ENCODE measurements around the gene PACS1. TPM values are rescaled to one million over a fixed set of nuclear protein-coding genes. Genes with fewer than 3 reads are reported as not detected.
"Not testable (repeated sequence)": the region's sequence is repeated elsewhere in the genome, so short reads cannot be mapped to it uniquely, and the experiment has no call there.

Gene PACS1
- polyA plus RNA-seq, 1 of the 3 experiments (the other 2 are of a cell fraction), result 37.3 TPM

- H3K27me3 ChIP-seq (ENCODE audit: insufficient read depth); H3K9me2 ChIP-seq; H4K20me1 ChIP-seq (ENCODE audit: insufficient read depth); DNase-seq; H2AFZ ChIP-seq (ENCODE audit: low read depth); H3K27ac ChIP-seq (ENCODE audit: low read depth in 2 of 2, low read length in 1 of 2); H3K9me3 ChIP-seq; H3K79me2 ChIP-seq (ENCODE audit: insufficient read depth); H3K4me2 ChIP-seq; H3K9ac ChIP-seq; H3K4me3 ChIP-seq (ENCODE audit: low read depth in 2 of 2, low read length in 1 of 2): not testable (repeated sequence)
- WGBS (ENCODE audit: low lambda C conversion rate), result 91% methylated on average over 4 of the region's 4 CpGs
- peaks cover 21% of the 10 kb centered on the region for H3F3A ChIP-seq (replicated peaks; ENCODE audit: insufficient read depth)
- H3K36me3 ChIP-seq (replicated peaks in 1 of 2; ENCODE audit: control insufficient read depth in 1 of 2, insufficient read depth in 2 of 2, low read length in 1 of 2), result peaks cover 21 to 42% of the 10 kb centered on the region in 2 experiments
- CTCF ChIA-PET, result interaction anchor here (0.7 to 8.2 kb wide), 4 partner anchors 8 to 446 kb away, joined by 3 to 111 read pairs (median 60); partner anchors contain the start of gene RAB1B
- peaks cover 0 to 35% of the 10 kb centered on the region in 2 experiments; a peak in 1 of 4 replicates for H3K4me1 ChIP-seq (ENCODE audit: control insufficient read depth in 1 of 2, insufficient read depth in 2 of 2, low read depth in 1 of 2, low read length in 1 of 2)
- POLR2A ChIA-PET, result interaction anchor here (0.6 to 1.4 kb wide), 3 partner anchors 8 to 14 kb away, joined by 3 read pairs; partner anchors contain the start of gene TMEM151A
Measured at GRCh38 chr11:66277064-66277463, 207.0 kb downstream of the PACS1 start.

GRCh38 chr11:66277471-66278362, 207.6 kb downstream of the PACS1 start, which contains the start of gene CNIH2:
CNIH2 (plus strand) TSS chr11:66278175; CDS start chr11:66278457, 282 bp downstream.
- no peaks in the 10 kb centered on the region for H3K79me2 ChIP-seq (ENCODE audit: insufficient read depth)
- ChIA-PET CTCF (interaction anchor here (0.7 to 8.2 kb wide), 5 partner anchors 8 to 446 kb away, joined by 3 to 111 read pairs (median 46); partner anchors contain the start of genes RAB1B and YIF1A), POLR2A (interaction anchor here (0.6 to 1.4 kb wide), 3 partner anchors 8 to 13 kb away, joined by 3 read pairs; partner anchors contain the start of gene TMEM151A)
- H3K4me3 ChIP-seq (ENCODE audit: low read depth in 2 of 2, low read length in 1 of 2), result peak within 1 kb of the TSS; percentile 44 to 51; a peak in 3 of 4 replicates
- H2AFZ ChIP-seq (ENCODE audit: low read depth), result no peak within 1 kb of the TSS
- peaks cover 15 to 37% of the 10 kb centered on the region in 2 experiments for H3K36me3 ChIP-seq (replicated peaks in 1 of 2; ENCODE audit: control insufficient read depth in 1 of 2, insufficient read depth in 2 of 2, low read length in 1 of 2)
- no peak for TF ChIP-seq EP300 (IDR thresholded peaks at IDR 0.05; ENCODE audit: borderline replicate concordance in 1 of 2, low read depth in 1 of 2, low read length in 1 of 2)
- TF ChIP-seq NRF1 (IDR thresholded peaks at IDR 0.05; ENCODE audit: low read depth, low read length), result no peak
- no peak for TF ChIP-seq SMC3 (IDR thresholded peaks at IDR 0.05; ENCODE audit: low read depth, low read length)
- TF ChIP-seq FOXM1 (IDR thresholded peaks at IDR 0.05; ENCODE audit: low read depth), result no peak
- TF ChIP-seq CTCF (IDR thresholded peaks at IDR 0.05), result no peak
- TF ChIP-seq JUND (IDR thresholded peaks at IDR 0.05), result no peak
- no peak for TF ChIP-seq USF2 (IDR thresholded peaks at IDR 0.05; ENCODE audit: borderline replicate concordance, low read depth, low read length)
- TF ChIP-seq RFX5 (IDR thresholded peaks at IDR 0.05; ENCODE audit: low read length), result no peak
- TF ChIP-seq PBX3 (IDR thresholded peaks at IDR 0.05), result no peak
- TF ChIP-seq FOSL2 (IDR thresholded peaks at IDR 0.05; ENCODE audit: borderline replicate concordance, low read depth), result no peak
- TF ChIP-seq MXI1 (IDR thresholded peaks at IDR 0.05; ENCODE audit: low read depth, low read length), result no peak
- no peak for TF ChIP-seq ZBTB33 (IDR thresholded peaks at IDR 0.05; ENCODE audit: borderline replicate concordance, low read depth)
- H3K4me2 ChIP-seq, result peak within 1 kb of the TSS; percentile 57; the same call in 1 of the 2 replicates
- H3K9me2 ChIP-seq, result no peaks in the 10 kb centered on the region
- peak within 1 kb of the TSS in 1 of 2 experiments; percentile 77; a peak in 2 of 4 replicates for H3K27ac ChIP-seq (ENCODE audit: low read depth in 2 of 2, low read length in 1 of 2)
- H4K20me1 ChIP-seq (ENCODE audit: insufficient read depth), result peaks cover 8% of the 10 kb centered on the region
- WGBS (ENCODE audit: low lambda C conversion rate), result 56% methylated on average over 4 of the region's 84 CpGs
- peaks cover 0 to 40% of the 10 kb centered on the region in 2 experiments; a peak in 1 of 4 replicates for H3K4me1 ChIP-seq (ENCODE audit: control insufficient read depth in 1 of 2, insufficient read depth in 2 of 2, low read depth in 1 of 2, low read length in 1 of 2)
- H3F3A ChIP-seq (replicated peaks; ENCODE audit: insufficient read depth), result peaks cover 24% of the 10 kb centered on the region
- H3K9me3 ChIP-seq, result no peaks in the 10 kb centered on the region
- no peak within 1 kb of the TSS for H3K9ac ChIP-seq
- DNase-seq, result peak; percentile 93
- H3K27me3 ChIP-seq (ENCODE audit: insufficient read depth), result no peaks in the 10 kb centered on the region

Data from SK-N-SH (cell line).